HepG2 (cell line): Measurements from ENCODE around the gene SHC1. TPM values are rescaled to one million over a fixed set of nuclear protein-coding genes. Genes with fewer than 3 reads are reported as not detected.

Experiments used
- CHD4 ChIP-seq: fragments of 200-600 bp; sonication (generic); IDR thresholded peaks from 2 replicates; pipeline ENCODE4 v1.7.0; 2017; ENCODE audit warnings: mild to moderate bottlenecking, low read length, borderline replicate concordance
- CREB1 ChIP-seq, 2 experiments: fragments of 450-650 bp in 1 of 2; IDR thresholded peaks; 2 replicates each; pipeline ENCODE4 v1.6.1; 2016 to 2017; ENCODE audit warnings: control low read depth in 1 of 2, mild to moderate bottlenecking in 1 of 2, missing compliant biosample characterization in 1 of 2, missing genetic modification characterization in 1 of 2
- HNRNPUL1 ChIP-seq: fragments of 200-400 bp; formaldehyde crosslinking; IDR thresholded peaks from 2 replicates; pipeline ENCODE4 v1.6.1; 2017; ENCODE audit warnings: low read depth, mild to moderate bottlenecking, low read length, moderate library complexity
- KLF12 ChIP-seq: sonication (generic); formaldehyde crosslinking; IDR thresholded peaks from 2 replicates; pipeline ENCODE4 v1.4.0; 2020; ENCODE audit warnings: missing genetic modification reagents, borderline replicate concordance
- MTERF4 ChIP-seq: sonication (generic); formaldehyde crosslinking; IDR thresholded peaks from 2 replicates; pipeline ENCODE4 v1.8.0; 2023; ENCODE audit warnings: mild to moderate bottlenecking, missing genetic modification reagents
- NBN ChIP-seq: fragments of 450-650 bp; conservative IDR thresholded peaks from 2 replicates; pipeline ENCODE4 v1.6.1; 2017
- NFE2L2 ChIP-seq: fragments of 150-350 bp; IDR thresholded peaks from 2 replicates; pipeline ENCODE4 v1.6.1; 2014; ENCODE audit warnings: low read length
- PCBP2 ChIP-seq: fragments of 200-400 bp; formaldehyde crosslinking; optimal IDR thresholded peaks from 2 replicates; pipeline ENCODE3; 2018; ENCODE audit warnings: low read length, low read depth; ENCODE audit not compliant: poor library complexity, severe bottlenecking
- RFX1 ChIP-seq: fragments of 450-650 bp; IDR thresholded peaks from 2 replicates; pipeline ENCODE4 v1.6.1; 2017
- SALL1 ChIP-seq: sonication (generic); formaldehyde crosslinking; IDR thresholded peaks from 2 replicates; pipeline ENCODE4 v1.8.0; 2022; ENCODE audit warnings: mild to moderate bottlenecking, missing genetic modification reagents
- ZMYM4 ChIP-seq: sonication (generic); formaldehyde crosslinking; IDR thresholded peaks from 2 replicates; pipeline ENCODE4 v1.8.1; 2023; ENCODE audit warnings: mild to moderate bottlenecking, missing genetic modification reagents
- ZNF281 ChIP-seq: sonication (generic); formaldehyde crosslinking; IDR thresholded peaks from 2 replicates; pipeline ENCODE4 v1.4.0; 2020; ENCODE audit warnings: missing genetic modification reagents, borderline replicate concordance
- ZNF326 ChIP-seq: sonication (generic); formaldehyde crosslinking; IDR thresholded peaks from 2 replicates; pipeline ENCODE4 v1.4.0; 2020; ENCODE audit warnings: missing genetic modification reagents, borderline replicate concordance
- ZNF362 ChIP-seq: sonication (generic); formaldehyde crosslinking; IDR thresholded peaks from 2 replicates; pipeline ENCODE4 v1.4.0; 2020; ENCODE audit warnings: missing genetic modification reagents, mild to moderate bottlenecking, borderline replicate concordance
- ZNF576 ChIP-seq: sonication (generic); formaldehyde crosslinking; IDR thresholded peaks from 2 replicates; pipeline ENCODE4 v1.4.0; 2020; ENCODE audit warnings: mild to moderate bottlenecking, missing genetic modification reagents
- ZNF577 ChIP-seq: sonication (generic); formaldehyde crosslinking; IDR thresholded peaks from 2 replicates; pipeline ENCODE4 v1.4.0; 2020; ENCODE audit warnings: mild to moderate bottlenecking, low read depth, missing genetic modification reagents, borderline replicate concordance
- ZNF589 ChIP-seq: sonication (generic); formaldehyde crosslinking; conservative IDR thresholded peaks from 2 replicates; pipeline ENCODE4 v1.8.0; 2022; ENCODE audit warnings: mild to moderate bottlenecking, moderate library complexity, missing genetic modification reagents
- ZNF616 ChIP-seq: sonication (generic); formaldehyde crosslinking; IDR thresholded peaks from 2 replicates; pipeline ENCODE4 v1.5.0; 2020; ENCODE audit warnings: low read depth, mild to moderate bottlenecking, missing genetic modification reagents
- ZNF670 ChIP-seq: sonication (generic); formaldehyde crosslinking; IDR thresholded peaks from 2 replicates; pipeline ENCODE4 v1.8.0; 2022; ENCODE audit warnings: mild to moderate bottlenecking, missing genetic modification reagents, borderline replicate concordance
- ZNF720 ChIP-seq: sonication (generic); formaldehyde crosslinking; IDR thresholded peaks from 2 replicates; pipeline ENCODE4 v1.4.0; 2020; ENCODE audit warnings: missing genetic modification reagents
- ZNF878 ChIP-seq: sonication (generic); formaldehyde crosslinking; IDR thresholded peaks from 2 replicates; pipeline ENCODE4 v1.8.1; 2023; ENCODE audit warnings: mild to moderate bottlenecking, missing genetic modification reagents, moderate library complexity
- polyA plus RNA-seq, 8 experiments: library from polyadenylated mRNA; depleted of rRNA in 3 of 8; stranded (reverse) in 7 of 8; unstranded in 1 of 8; fragments of >200 nt; fragmentation: Illumina TruSeq in 4 of 8; extraction: Trizol in 4 of 8; gene quantifications; 2 replicates each; pipeline versions ENCODE4 v1.2.1 to v1.2.3, GENCODE V29; 2011 to 2016; ENCODE audit warnings: low read depth in 4 of 8, missing spikeins in 1 of 8, mixed read lengths in 1 of 8; ENCODE audit not compliant: insufficient read depth in 1 of 8
- total RNA-seq, 5 experiments: library from RNA; depleted of rRNA; stranded (reverse); fragments of >200 nt; fragmentation: Illumina TruSeq; extraction: Trizol; gene quantifications; 2 replicates each; pipeline ENCODE4 v1.2.3, GENCODE V29; 2016; ENCODE audit warnings: low read depth in 1 of 5
- TF ChIP-seq, protein P1 (sequence below): sonication (generic); formaldehyde crosslinking; IDR thresholded peaks from 2 replicates; pipeline ENCODE4 v1.5.0; 2020; ENCODE audit warnings: mild to moderate bottlenecking, missing genetic modification reagents

Gene SHC1
- total and polyA plus RNA-seq, 2 of the 13 experiments (the other 11 are each of a cell fraction or from before 2014, with no cell fraction given) = 52.0 to 137 TPM

GRCh38 chr1:154982897-154983648, 12.5 kb upstream of the SHC1 start, which contains the start of gene FLAD1 (continued):
- TF ChIP-seq ZNF281 (CRISPR knock-in tag) (no peak), ZNF576 (CRISPR knock-in tag) (no peak), ZNF326 (CRISPR knock-in tag) (no peak), RFX1 (no peak), ZNF670 (CRISPR knock-in tag) (no peak), SALL1 (CRISPR knock-in tag) (peak; percentile 66; the same call in 1 of the 2 replicates), ZNF720 (CRISPR knock-in tag) (no peak), ZNF362 (CRISPR knock-in tag) (no peak), ZNF589 (CRISPR knock-in tag) (no peak), HNRNPUL1 (no peak), ZNF878 (peak; percentile 77), ZNF577 (CRISPR knock-in tag) (no peak), NFE2L2 (no peak), ZNF616 (no peak), MTERF4 (CRISPR knock-in tag) (no peak), PCBP2 (no peak), CREB1 (IDR thresholded peaks at IDR 0.05) (peak; percentile 81), CREB1 (CRISPR knock-in tag; IDR thresholded peaks at IDR 0.05) (peak; percentile 93), KLF12 (CRISPR knock-in tag) (no peak), ZMYM4 (CRISPR knock-in tag) (peak; percentile 70), NBN (no peak), CHD4 (no peak)
- TF ChIP-seq, protein P1, sequence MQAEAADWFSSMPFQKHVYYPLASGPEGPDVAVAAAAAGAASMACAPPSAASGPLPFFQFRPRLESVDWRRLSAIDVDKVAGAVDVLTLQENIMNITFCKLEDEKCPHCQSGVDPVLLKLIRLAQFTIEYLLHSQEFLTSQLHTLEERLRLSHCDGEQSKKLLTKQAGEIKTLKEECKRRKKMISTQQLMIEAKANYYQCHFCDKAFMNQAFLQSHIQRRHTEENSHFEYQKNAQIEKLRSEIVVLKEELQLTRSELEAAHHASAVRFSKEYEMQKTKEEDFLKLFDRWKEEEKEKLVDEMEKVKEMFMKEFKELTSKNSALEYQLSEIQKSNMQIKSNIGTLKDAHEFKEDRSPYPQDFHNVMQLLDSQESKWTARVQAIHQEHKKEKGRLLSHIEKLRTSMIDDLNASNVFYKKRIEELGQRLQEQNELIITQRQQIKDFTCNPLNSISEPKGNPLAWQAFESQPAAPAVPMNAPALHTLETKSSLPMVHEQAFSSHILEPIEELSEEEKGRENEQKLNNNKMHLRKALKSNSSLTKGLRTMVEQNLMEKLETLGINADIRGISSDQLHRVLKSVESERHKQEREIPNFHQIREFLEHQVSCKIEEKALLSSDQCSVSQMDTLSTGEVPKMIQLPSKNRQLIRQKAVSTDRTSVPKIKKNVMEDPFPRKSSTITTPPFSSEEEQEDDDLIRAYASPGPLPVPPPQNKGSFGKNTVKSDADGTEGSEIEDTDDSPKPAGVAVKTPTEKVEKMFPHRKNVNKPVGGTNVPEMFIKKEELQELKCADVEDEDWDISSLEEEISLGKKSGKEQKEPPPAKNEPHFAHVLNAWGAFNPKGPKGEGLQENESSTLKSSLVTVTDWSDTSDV (CRISPR knock-in tag) = no peak
